Endodermal cell (in vitro differentiated cells): ENCODE results near the gene ITIH5. TPM values are rescaled to one million over a fixed set of nuclear protein-coding genes. Genes with fewer than 3 reads are reported as not detected.
A peak's percentile ranks its signal among the peaks of the same experiment; 100 is the strongest.

Experiments
- DNase-seq: peaks from one replicate; pipeline ENCODE4 v3.0.0-alpha.2; 2017
- H3K27ac ChIP-seq: 2 replicates; pipeline ENCODE4 v1.5.1; 2013; ENCODE audit warnings: mild to moderate bottlenecking, low read depth, low read length, moderate library complexity
- H3K27me3 ChIP-seq: 2 replicates; pipeline ENCODE4 v1.6.1; 2013; ENCODE audit warnings: mild to moderate bottlenecking, low read length, moderate library complexity; ENCODE audit not compliant: insufficient read depth, control insufficient read depth, poor library complexity, severe bottlenecking
- H3K36me3 ChIP-seq: 2 replicates; pipeline ENCODE4 v1.7.0; 2013; ENCODE audit warnings: mild to moderate bottlenecking, low read length, moderate library complexity; ENCODE audit not compliant: control insufficient read depth, insufficient read depth
- H3K4me1 ChIP-seq: one replicate; pipeline ENCODE4 v1.7.0; 2013; ENCODE audit warnings: low read length; ENCODE audit not compliant: control insufficient read depth, insufficient read depth
- H3K4me3 ChIP-seq: 2 replicates; pipeline ENCODE4 v1.5.1; 2013; ENCODE audit warnings: mild to moderate bottlenecking, low read length, moderate library complexity
- H3K9ac ChIP-seq: 2 replicates; pipeline ENCODE4 v1.6.1; 2013; ENCODE audit warnings: mild to moderate bottlenecking, low read length, moderate library complexity; ENCODE audit not compliant: poor library complexity, severe bottlenecking; ENCODE audit errors: extremely low read depth
- H3K9me3 ChIP-seq: 2 replicates; pipeline ENCODE4 v1.6.1; 2013; ENCODE audit warnings: mild to moderate bottlenecking, low read length, moderate library complexity; ENCODE audit not compliant: control insufficient read depth
- H3K27ac Mint-ChIP-seq: 2 replicates; pipeline ENCODE4 v1.8.0; 2020; ENCODE audit warnings: mixed read lengths
- H3K27me3 Mint-ChIP-seq: 2 replicates; pipeline ENCODE4 v1.8.0; 2021; ENCODE audit warnings: mild to moderate bottlenecking, mixed read lengths; ENCODE audit not compliant: insufficient read depth
- H3K36me3 Mint-ChIP-seq: 2 replicates; pipeline ENCODE4 v1.8.0; 2020; ENCODE audit warnings: low read depth, mixed read lengths
- H3K4me1 Mint-ChIP-seq: 2 replicates; pipeline ENCODE4 v1.8.0; 2020; ENCODE audit warnings: mixed read lengths
- H3K4me3 Mint-ChIP-seq: 2 replicates; pipeline ENCODE4 v1.8.0; 2020; ENCODE audit warnings: mild to moderate bottlenecking, moderate library complexity, mixed read lengths
- H3K9me3 Mint-ChIP-seq: 2 replicates; pipeline ENCODE4 v1.8.0; 2020; ENCODE audit warnings: mild to moderate bottlenecking, mixed read lengths
- WGBS, 2 experiments: methylation state at CpG; one replicate each; pipeline versions ENCODE4 v1.1.5 to v1.1.7; 2013; ENCODE audit warnings: missing lambda C conversion rate in 2 of 2, mixed read lengths in 1 of 2; ENCODE audit not compliant: insufficient coverage in 1 of 2, insufficient read length in 1 of 2; 5-methylcytosine and 5-hydroxymethylcytosine counted together
- total RNA-seq, 2 donors: library from RNA; stranded (reverse); fragmentation: NEBNext Ultra II Directional in 1 of 2; extraction: Animal tissue kit (Norgen Biotek cat#: 25700) in 1 of 2; gene quantifications; 2 replicates in 1 of 2; 3 replicates in 1 of 2; pipeline ENCODE4 v1.2.1, GENCODE V29; 2021
- TF ChIP-seq, protein P1 (sequence below): fragments of 200-600 bp; sonication (generic); conservative IDR thresholded peaks from 2 replicates; pipeline ENCODE4 v1.5.0; 2021; ENCODE audit warnings: antibody characterized with exemption, mild to moderate bottlenecking

Gene ITIH5
- total RNA-seq, 2 donors from 2014 or later = 2.9 to 5.3 TPM

GRCh38 chr10:7651853-7652470, 14.8 kb downstream of the ITIH5 start:
- Histone ChIP-seq H3K9ac (no peak overlapping the region), H3K9me3 (peaks cover 5% of the 10 kb centered on the region), H3K27ac (no peak overlapping the region), H3K4me3 (peak overlapping the region; percentile 10), H3K27me3 (no peaks in the 10 kb centered on the region), H3K4me1 (no peaks in the 10 kb centered on the region), H3K36me3 (no peaks in the 10 kb centered on the region)
- H3K36me3 Mint-ChIP-seq = no peaks in the 10 kb centered on the region
- H3K4me1 Mint-ChIP-seq = peaks cover 2% of the 10 kb centered on the region
- TF ChIP-seq, protein P1, sequence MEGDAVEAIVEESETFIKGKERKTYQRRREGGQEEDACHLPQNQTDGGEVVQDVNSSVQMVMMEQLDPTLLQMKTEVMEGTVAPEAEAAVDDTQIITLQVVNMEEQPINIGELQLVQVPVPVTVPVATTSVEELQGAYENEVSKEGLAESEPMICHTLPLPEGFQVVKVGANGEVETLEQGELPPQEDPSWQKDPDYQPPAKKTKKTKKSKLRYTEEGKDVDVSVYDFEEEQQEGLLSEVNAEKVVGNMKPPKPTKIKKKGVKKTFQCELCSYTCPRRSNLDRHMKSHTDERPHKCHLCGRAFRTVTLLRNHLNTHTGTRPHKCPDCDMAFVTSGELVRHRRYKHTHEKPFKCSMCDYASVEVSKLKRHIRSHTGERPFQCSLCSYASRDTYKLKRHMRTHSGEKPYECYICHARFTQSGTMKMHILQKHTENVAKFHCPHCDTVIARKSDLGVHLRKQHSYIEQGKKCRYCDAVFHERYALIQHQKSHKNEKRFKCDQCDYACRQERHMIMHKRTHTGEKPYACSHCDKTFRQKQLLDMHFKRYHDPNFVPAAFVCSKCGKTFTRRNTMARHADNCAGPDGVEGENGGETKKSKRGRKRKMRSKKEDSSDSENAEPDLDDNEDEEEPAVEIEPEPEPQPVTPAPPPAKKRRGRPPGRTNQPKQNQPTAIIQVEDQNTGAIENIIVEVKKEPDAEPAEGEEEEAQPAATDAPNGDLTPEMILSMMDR = no peak
- no peak overlapping the region for H3K4me3 Mint-ChIP-seq
- H3K27ac Mint-ChIP-seq = no peak overlapping the region
- H3K27me3 Mint-ChIP-seq = no peaks in the 10 kb centered on the region
- no peak for DNase-seq
- WGBS, 2 experiments = 94 to 98% methylated on average over 5 to 7 of the region's 7 CpGs
- H3K9me3 Mint-ChIP-seq = no peaks in the 10 kb centered on the region

- Mint-ChIP-seq H3K27me3 (no peaks in the 10 kb centered on the region), H3K4me1 (peaks cover 11% of the 10 kb centered on the region), H3K9me3 (no peaks in the 10 kb centered on the region), H3K36me3 (no peaks in the 10 kb centered on the region), H3K27ac (no peak overlapping the region), H3K4me3 (no peak overlapping the region)
- Histone ChIP-seq H3K4me3 (no peak overlapping the region), H3K9ac (no peak overlapping the region), H3K4me1 (no peaks in the 10 kb centered on the region), H3K27me3 (no peaks in the 10 kb centered on the region), H3K36me3 (no peaks in the 10 kb centered on the region), H3K27ac (no peak overlapping the region), H3K9me3 (peaks cover 5% of the 10 kb centered on the region)
- DNase-seq = no peak
- TF ChIP-seq, protein P1 = no peak
- WGBS, 2 experiments = 93 to 100% methylated on average over 2 to 6 of the region's 6 CpGs
Observed at GRCh38 chr10:7649673-7650300, 17.0 kb downstream of the ITIH5 start.

DNA sequence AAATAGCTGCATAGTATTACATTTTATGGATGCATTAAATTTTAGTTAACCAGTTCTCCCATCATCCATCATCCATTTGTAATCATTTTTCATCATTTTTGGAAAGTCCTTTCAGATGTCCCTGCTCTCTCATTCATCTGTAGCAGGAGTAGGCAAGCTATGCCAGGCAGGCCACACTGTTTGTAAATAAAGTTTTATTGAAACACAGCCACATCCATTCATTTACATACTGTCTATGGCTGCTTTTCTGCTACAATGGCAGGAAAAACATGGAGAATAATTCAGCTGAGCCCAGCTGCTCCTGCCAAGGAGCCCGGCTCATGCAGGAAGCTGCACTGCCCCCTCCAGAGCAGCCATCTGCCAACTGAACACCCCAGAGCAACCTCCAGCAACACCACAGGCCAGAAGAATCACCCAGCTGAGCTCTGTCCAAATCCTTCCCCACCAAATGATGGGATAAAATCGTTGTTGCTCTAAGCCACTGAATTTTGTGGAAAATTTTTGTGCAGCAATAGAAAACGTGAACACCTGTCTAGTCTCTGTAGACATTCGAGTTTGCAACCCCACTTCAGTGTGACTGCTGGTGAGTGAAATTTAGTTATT, 19.6 kb downstream of the ITIH5 start:
- H3K27me3 Mint-ChIP-seq = no peaks in the 10 kb centered on the region
- Histone ChIP-seq H3K27ac (no peak overlapping the region), H3K4me1 (no peaks in the 10 kb centered on the region), H3K9me3 (peaks cover 5% of the 10 kb centered on the region), H3K4me3 (no peak overlapping the region), H3K27me3 (no peaks in the 10 kb centered on the region), H3K36me3 (no peaks in the 10 kb centered on the region), H3K9ac (no peak overlapping the region)
- DNase-seq = no peak
- TF ChIP-seq, protein P1 = no peak
- no peaks in the 10 kb centered on the region for H3K36me3 Mint-ChIP-seq
- peaks cover 9% of the 10 kb centered on the region for H3K4me1 Mint-ChIP-seq
- 80 to 85% methylated on average over 2 to 4 of the region's 4 CpGs for WGBS, 2 experiments
- no peak overlapping the region for H3K27ac Mint-ChIP-seq
- H3K4me3 Mint-ChIP-seq = no peak overlapping the region
- H3K9me3 Mint-ChIP-seq = peaks cover 2% of the 10 kb centered on the region
